Natural killer cell (primary cell): ENCODE data around the gene PHF19. TPM values are rescaled to one million over a fixed set of nuclear protein-coding genes. Genes with fewer than 3 reads are reported as not detected.
A peak's percentile ranks its signal among the peaks of the same experiment; 100 is the strongest.

Source experiments
- ATAC-seq, 3 donors: fragments of 150-1000 bp in 2 of 3; fragments of 200-7000 bp in 1 of 3; cut with Tn5 transposase; 1 replicate in 1 of 3; 2 replicates in 2 of 3; pipeline ENCODE4 v1.10.0; 2021; ENCODE audit warnings: mild to moderate bottlenecking in 2 of 3, moderate library complexity in 2 of 3
- DNase-seq, 2 donors: peaks; one replicate each; pipeline versions ENCODE4 v3.0.0 to v3.0.0-alpha.2; 2013 to 2021; ENCODE audit warnings: mixed read lengths in 1 of 2
- H3K27ac ChIP-seq: one replicate; pipeline ENCODE4 v1.5.1; 2013; ENCODE audit warnings: mild to moderate bottlenecking, low read length
- H3K27me3 ChIP-seq: one replicate; pipeline ENCODE4 v1.6.1; 2013; ENCODE audit warnings: low read length; ENCODE audit not compliant: control insufficient read depth, insufficient read depth
- H3K36me3 ChIP-seq: one replicate; pipeline ENCODE4 v1.6.1; 2013; ENCODE audit warnings: low read length; ENCODE audit not compliant: control insufficient read depth, insufficient read depth
- H3K4me1 ChIP-seq: one replicate; pipeline ENCODE4 v1.6.1; 2013; ENCODE audit warnings: low read length; ENCODE audit not compliant: control insufficient read depth, insufficient read depth
- H3K4me3 ChIP-seq: one replicate; pipeline ENCODE4 v1.5.1; 2013; ENCODE audit warnings: low read length
- H3K9me3 ChIP-seq: one replicate; pipeline ENCODE4 v1.6.1; 2013; ENCODE audit warnings: low read length; ENCODE audit not compliant: control insufficient read depth, insufficient read depth
- H3K27ac Mint-ChIP-seq, 2 donors: one replicate each; pipeline ENCODE4 v1.8.0; 2022; ENCODE audit warnings: mild to moderate bottlenecking in 2 of 2, mixed read lengths in 2 of 2, moderate library complexity in 1 of 2
- H3K27me3 Mint-ChIP-seq, 2 donors: one replicate each; pipeline ENCODE4 v1.8.0; 2022; ENCODE audit warnings: low read depth in 2 of 2, mixed read lengths in 2 of 2
- H3K36me3 Mint-ChIP-seq: one replicate; pipeline ENCODE4 v1.8.0; 2022; ENCODE audit warnings: mixed read lengths
- H3K4me1 Mint-ChIP-seq, 2 donors: one replicate each; pipeline ENCODE4 v1.8.0; 2022; ENCODE audit warnings: mixed read lengths in 2 of 2
- H3K4me3 Mint-ChIP-seq: one replicate; pipeline ENCODE4 v1.8.0; 2022; ENCODE audit warnings: mild to moderate bottlenecking, moderate library complexity, mixed read lengths
- H3K9me3 Mint-ChIP-seq, 2 donors: one replicate each; pipeline ENCODE4 v1.8.0; 2022; ENCODE audit warnings: mixed read lengths in 2 of 2
- WGBS: methylation state at CpG from one replicate; pipeline ENCODE4 v1.1.7; 2013; ENCODE audit warnings: missing lambda C conversion rate; ENCODE audit not compliant: insufficient coverage; 5-methylcytosine and 5-hydroxymethylcytosine counted together
- intact Hi-C: fragments of 100-400 bp; cut with micrococcal nuclease; formaldehyde crosslinking; loops from one replicate; pipeline ENCODE4 v1.14.2; 2022
- total RNA-seq, 4 donors: library from RNA; stranded (reverse); fragments of 120-200 nt in 1 of 4; gene quantifications; one replicate each; pipeline versions ENCODE4 v1.2.3 to v1.2.4, GENCODE V29; 2013 to 2022
- TF ChIP-seq, protein P1 (sequence below): fragments of 200-600 bp; IDR thresholded peaks from one replicate; pipeline ENCODE4 v1.8.0; 2022; ENCODE audit warnings: antibody characterized with exemption

PHF19 gene
- 10 to 100 TPM; 34.1 to 54.0 (median 47.8) TPM for total RNA-seq
- total RNA-seq (2013) = 28.1 TPM

DNA sequence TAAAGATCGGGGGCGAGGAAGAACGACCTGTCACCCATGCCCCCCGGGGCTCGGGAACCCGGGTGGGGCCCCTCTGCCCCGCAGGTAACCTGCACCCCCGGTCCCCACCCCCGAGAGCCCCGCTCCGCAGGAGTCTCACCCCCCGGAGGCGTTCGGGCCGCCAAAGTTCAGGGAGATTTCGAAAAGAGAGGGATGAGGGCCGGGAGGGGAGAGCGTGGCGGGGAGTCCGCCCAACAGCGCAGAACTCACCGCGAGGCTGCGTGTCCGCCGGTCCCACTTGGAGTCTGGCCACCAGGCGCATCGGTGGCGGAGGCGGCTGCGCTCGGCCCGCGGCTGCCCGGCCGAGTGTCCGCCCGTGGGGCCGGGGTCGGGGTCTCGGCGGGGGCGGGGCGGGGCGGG, at the start of gene PHF19:
TSS of gene PHF19 (minus strand) at position 347 of the 399 bp plus-strand sequence. CDS start 2,447 bp downstream, outside the sequence.
- Mint-ChIP-seq H3K36me3 (no peaks in the 10 kb centered on the region), H3K4me3 (peak within 1 kb of the TSS; percentile 94), H3K4me1 (peaks cover 29 to 37% of the 10 kb centered on the region in 2 donors), H3K27me3 (no peaks in the 10 kb centered on the region), H3K27ac (peak within 1 kb of the TSS; percentile 69 to 90), H3K9me3 (no peaks in the 10 kb centered on the region)
- Histone ChIP-seq H3K4me1 (peaks cover 32% of the 10 kb centered on the region), H3K9me3 (no peaks in the 10 kb centered on the region), H3K27me3 (no peaks in the 10 kb centered on the region), H3K36me3 (peaks cover 10% of the 10 kb centered on the region), H3K27ac (peak within 1 kb of the TSS; percentile 93), H3K4me3 (peak within 1 kb of the TSS; percentile 87)
- under 1% methylated on average over 27 of the region's 45 CpGs for WGBS
- intact Hi-C loops = loop anchor here (1.0 kb wide), 1 partner anchor 59 kb away; no protein-coding TSS in a partner anchor
- DNase-seq = peak; percentile 29 to 57
- peak; percentile 16 to 19 (median 18) for ATAC-seq
- TF ChIP-seq, protein P1, sequence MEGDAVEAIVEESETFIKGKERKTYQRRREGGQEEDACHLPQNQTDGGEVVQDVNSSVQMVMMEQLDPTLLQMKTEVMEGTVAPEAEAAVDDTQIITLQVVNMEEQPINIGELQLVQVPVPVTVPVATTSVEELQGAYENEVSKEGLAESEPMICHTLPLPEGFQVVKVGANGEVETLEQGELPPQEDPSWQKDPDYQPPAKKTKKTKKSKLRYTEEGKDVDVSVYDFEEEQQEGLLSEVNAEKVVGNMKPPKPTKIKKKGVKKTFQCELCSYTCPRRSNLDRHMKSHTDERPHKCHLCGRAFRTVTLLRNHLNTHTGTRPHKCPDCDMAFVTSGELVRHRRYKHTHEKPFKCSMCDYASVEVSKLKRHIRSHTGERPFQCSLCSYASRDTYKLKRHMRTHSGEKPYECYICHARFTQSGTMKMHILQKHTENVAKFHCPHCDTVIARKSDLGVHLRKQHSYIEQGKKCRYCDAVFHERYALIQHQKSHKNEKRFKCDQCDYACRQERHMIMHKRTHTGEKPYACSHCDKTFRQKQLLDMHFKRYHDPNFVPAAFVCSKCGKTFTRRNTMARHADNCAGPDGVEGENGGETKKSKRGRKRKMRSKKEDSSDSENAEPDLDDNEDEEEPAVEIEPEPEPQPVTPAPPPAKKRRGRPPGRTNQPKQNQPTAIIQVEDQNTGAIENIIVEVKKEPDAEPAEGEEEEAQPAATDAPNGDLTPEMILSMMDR = no peak

DNA sequence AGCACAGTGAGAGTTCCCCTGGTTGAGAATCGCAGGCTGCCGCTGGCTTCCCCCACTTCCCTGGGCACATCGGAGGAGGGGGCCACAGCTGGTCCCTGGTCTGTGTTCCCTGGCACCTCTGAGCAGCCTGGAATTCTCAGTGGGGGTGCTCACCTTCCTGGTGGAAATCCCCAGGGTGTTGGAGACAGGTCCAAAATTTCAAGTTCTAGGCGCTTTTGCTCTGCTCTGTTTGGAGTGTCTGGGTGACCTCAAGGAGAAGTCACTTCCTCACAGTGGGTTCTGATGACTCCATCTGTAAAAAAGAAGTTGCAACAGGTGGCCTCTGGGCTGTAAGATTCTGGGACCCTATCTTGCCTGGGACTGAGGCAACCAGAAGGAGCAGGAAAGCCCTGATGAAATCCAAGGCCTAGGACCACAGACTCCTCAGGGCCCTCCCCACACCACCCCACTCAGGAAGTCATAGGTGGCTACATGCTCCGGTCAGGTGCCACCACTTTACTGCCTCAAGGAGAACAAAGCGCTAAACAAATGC, 49.5 kb upstream of the PHF19 start, which contains the start of gene TRAF1:
TSS of gene TRAF1 (minus strand) at position 400 of the 532 bp plus-strand sequence. CDS start 721 bp downstream, outside the sequence.
- Mint-ChIP-seq H3K4me3 (peak within 1 kb of the TSS; percentile 90), H3K27me3 (no peaks in the 10 kb centered on the region), H3K36me3 (no peaks in the 10 kb centered on the region), H3K9me3 (no peaks in the 10 kb centered on the region), H3K27ac (peak within 1 kb of the TSS; percentile 98 to 99), H3K4me1 (peaks cover 79 to 80% of the 10 kb centered on the region in 2 donors)
- H3K4me1 ChIP-seq = peaks cover 94% of the 10 kb centered on the region
- intact Hi-C loops = loop anchor here (5.0 kb wide), 3 partner anchors 84 to 431 kb away; partner anchors contain the start of genes MEGF9 and PSMD5
- H3K27ac ChIP-seq = peak within 1 kb of the TSS; percentile 97
- TF ChIP-seq, protein P1 = no peak
- peak; percentile 4 to 24 (median 6) for ATAC-seq
- H3K36me3 ChIP-seq = peaks cover 9% of the 10 kb centered on the region
- peak within 1 kb of the TSS; percentile 29 for H3K4me3 ChIP-seq
- no peaks in the 10 kb centered on the region for H3K9me3 ChIP-seq
- WGBS = 14% methylated on average over 6 of the region's 6 CpGs
- H3K27me3 ChIP-seq = no peaks in the 10 kb centered on the region
- peak; percentile 53 to 72 for DNase-seq

DNA sequence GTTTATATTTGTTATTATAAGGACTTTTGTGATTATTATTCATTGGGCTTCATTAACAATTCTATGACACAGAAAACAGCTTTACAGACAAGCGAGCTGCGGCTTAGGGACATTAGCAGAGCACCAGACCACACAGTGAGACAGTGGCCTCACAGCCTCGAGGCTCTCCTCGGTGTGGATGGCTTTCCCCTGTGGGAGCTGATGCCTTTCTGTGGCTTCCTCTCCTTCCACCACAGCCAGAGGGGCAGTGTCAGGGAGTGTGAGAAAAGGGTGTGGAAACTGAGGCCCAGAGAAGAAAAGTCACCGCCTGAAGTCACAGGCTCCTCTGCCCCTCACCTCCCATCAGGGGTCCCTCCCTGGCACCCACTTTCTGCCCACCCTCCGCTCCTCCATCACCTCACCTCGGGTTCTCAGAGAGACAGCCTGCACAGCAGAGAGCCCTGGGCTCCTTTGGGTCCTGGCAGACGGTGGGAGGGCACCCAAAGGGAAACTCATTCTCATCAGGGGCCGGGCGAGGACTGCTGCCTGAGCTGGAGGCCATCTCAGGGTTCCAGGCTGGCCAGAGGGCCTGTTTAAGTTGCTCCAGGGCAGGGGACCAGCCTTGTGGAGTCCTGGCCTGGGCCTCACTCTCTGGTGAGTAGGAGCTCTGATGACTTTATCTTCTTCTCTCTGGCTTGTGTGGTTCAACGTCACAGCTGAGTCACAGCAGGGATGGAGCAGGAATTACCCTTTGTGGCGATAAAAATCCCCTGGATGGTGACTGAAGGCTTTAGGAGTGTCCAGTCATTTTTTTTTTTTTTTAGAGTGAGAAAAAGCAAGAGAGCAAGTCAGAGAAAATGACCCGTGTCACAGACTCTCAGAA, 48.8 kb upstream of the PHF19 start:
- no peaks in the 10 kb centered on the region for H3K36me3 Mint-ChIP-seq
- WGBS = 20% methylated on average over 13 of the region's 13 CpGs
- no peaks in the 10 kb centered on the region for H3K9me3 ChIP-seq
- H3K27me3 Mint-ChIP-seq = no peaks in the 10 kb centered on the region
- peaks cover 9% of the 10 kb centered on the region for H3K36me3 ChIP-seq
- ATAC-seq (peak; percentile 49 to 72 (median 64)), DNase-seq (peak; percentile 70 to 91)
- H3K4me3 ChIP-seq = peak overlapping the region; percentile 29
- no peaks in the 10 kb centered on the region for H3K9me3 Mint-ChIP-seq
- peak overlapping the region; percentile 98 to 99 for H3K27ac Mint-ChIP-seq
- peak overlapping the region; percentile 97 for H3K27ac ChIP-seq
- H3K4me1 ChIP-seq = peaks cover 94% of the 10 kb centered on the region
- H3K27me3 ChIP-seq = no peaks in the 10 kb centered on the region
- intact Hi-C loops = loop anchor here (2.0 to 5.0 kb wide), 5 partner anchors 33 to 432 kb away; partner anchors contain the start of genes MEGF9 and PSMD5
- TF ChIP-seq, protein P1 = no peak
- H3K4me1 Mint-ChIP-seq = peaks cover 74 to 75% of the 10 kb centered on the region in 2 donors
- peak overlapping the region; percentile 90 for H3K4me3 Mint-ChIP-seq
